ENCODE results near the gene ROM1.
"Not testable (repeated sequence)": the region's sequence is repeated elsewhere in the genome, so short reads cannot be mapped to it uniquely, and the experiment has no call there.

ROM1 gene

DNA sequence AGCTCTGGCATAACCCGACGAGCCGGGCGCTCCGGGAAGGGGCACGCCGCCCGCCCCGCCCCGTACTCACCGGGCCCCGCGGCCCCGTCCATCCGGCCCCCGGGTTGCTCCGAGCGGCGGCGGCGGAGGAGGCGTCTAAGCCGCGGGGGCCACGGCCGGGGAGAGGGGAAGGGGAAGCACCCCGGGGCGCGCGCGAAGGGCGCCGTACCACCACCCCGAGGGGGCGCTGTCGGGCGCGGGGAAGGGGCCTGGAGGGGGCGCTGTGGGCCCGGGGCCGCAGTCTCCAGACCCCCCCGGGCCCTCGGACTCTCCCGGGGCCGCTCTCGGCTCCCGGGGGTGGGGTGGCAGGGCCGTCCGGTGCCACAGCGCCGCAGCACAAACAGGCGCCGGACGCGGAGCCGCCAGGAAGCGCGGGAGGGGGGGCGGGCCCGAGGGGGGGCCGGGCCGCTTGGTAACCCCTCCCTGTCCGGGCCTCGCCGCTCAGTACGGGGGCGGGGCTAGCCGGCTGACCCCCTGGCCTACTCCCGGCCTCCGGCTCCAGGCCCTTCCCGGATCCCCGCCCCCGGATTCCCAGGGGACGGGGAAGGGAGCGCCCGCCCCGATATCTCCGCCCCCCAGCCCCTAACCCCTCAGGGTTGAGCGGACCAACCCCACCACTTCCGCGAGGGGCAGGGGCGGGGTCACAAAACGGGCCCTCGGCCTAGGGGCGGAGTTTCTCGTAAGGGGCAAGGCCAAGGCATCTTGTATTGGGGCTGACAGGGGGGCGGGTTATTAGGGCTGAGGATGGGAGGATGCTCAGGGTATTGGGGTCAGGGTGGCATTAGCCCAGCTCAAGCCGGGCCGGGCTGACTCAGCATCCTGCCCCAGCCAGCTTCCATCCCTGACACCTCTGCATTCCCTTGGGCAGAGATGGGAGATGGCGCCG, at the start of gene ROM1, which contains the start of gene EML3:
ROM1 (plus strand) TSS at position 892 of the 925 bp plus-strand sequence; CDS start at position 917, 25 bp downstream.
EML3 (minus strand) TSS at position 410 of the 925 bp plus-strand sequence; CDS start at position 92, 318 bp downstream.
- H3K4me3 ChIP-seq (ENCODE audit: low read depth, low read length) = peak within 1 kb of the TSS; percentile 76
- TF ChIP-seq CTCF (IDR thresholded peaks at IDR 0.05; ENCODE audit: low read depth, low read length) = peak; percentile 97

- H3K4me3 ChIP-seq (ENCODE audit: low read depth, low read length) = no peak overlapping the region
- TF ChIP-seq CTCF (IDR thresholded peaks at IDR 0.05; ENCODE audit: low read depth, low read length) = no peak
These were observed 47.8 kb upstream of the ROM1 start for GRCh38 chr11:62565100-62565802.

DNA sequence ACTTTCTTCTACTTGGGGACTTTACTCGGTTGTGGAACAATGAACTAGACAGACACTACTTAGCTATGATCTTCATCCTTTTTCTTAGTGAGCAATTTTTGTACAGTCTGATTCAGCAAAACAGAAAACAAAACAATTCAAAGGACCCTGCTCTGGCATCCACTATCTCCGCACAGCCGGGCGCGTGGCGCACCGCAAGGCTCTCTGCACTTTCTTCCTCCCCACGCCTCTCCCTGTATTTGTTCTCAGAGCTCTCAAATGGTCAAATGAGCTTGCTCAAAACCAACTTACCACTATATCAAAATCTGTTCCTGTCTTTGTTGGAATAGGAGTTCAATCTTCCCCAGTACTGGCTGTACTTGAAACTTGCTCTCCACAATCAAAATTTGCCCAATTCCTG, 46.8 kb upstream of the ROM1 start:
- no peak overlapping the region for H3K4me3 ChIP-seq (ENCODE audit: low read depth, low read length)
- no peak for TF ChIP-seq CTCF (IDR thresholded peaks at IDR 0.05; ENCODE audit: low read depth, low read length)

- TF ChIP-seq CTCF (IDR thresholded peaks at IDR 0.05; ENCODE audit: low read depth, low read length) = no peak
- no peak overlapping the region for H3K4me3 ChIP-seq (ENCODE audit: low read depth, low read length)
These were observed 45.9 kb upstream of the ROM1 start for GRCh38 chr11:62567018-62567633.

DNA sequence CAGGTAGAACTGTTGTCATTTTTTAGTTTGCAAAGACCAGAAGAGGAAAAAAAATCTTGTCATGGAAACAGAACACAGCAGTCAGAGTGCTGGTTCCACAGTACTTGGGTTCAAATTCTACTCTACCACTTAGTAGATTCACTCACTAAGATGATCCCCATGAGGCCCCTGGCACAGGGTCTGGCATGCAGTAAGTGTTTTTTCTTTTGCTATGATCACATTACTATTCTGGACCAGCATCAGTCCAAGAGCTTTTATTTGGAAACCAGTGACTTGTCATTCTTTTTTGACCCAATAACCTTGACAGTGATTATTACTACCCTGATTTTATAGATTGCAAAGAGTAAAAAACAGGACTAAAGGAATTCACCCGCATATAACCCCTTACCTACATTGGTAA, 43.4 kb upstream of the ROM1 start:
- H3K4me3 ChIP-seq (ENCODE audit: low read depth, low read length) = no peak overlapping the region
- TF ChIP-seq CTCF (IDR thresholded peaks at IDR 0.05; ENCODE audit: low read depth, low read length) = no peak

DNA sequence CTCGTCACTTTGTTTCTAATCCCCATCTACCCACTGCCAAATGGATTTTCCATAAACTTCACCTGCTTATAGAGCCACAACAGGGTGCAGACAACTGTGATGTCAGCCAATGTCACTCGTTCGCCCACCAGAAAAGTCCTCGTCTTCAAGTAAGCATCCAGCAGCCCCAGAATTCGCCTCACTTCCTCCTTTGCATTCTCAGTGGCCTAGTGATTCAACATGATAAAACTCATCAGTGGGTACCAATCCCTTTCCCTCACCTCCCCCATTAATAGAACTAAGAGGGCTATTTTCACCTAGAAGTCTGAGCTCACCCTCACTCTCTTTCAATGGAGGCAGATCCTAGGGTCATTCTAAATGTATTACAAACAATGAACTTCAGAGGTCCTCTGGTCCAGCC, 42.2 kb upstream of the ROM1 start:
- H3K4me3 ChIP-seq (ENCODE audit: low read depth, low read length) = not testable (repeated sequence)

- H3K4me3 ChIP-seq (ENCODE audit: low read depth, low read length) = not testable (repeated sequence)
These were observed 41.6 kb upstream of the ROM1 start for GRCh38 chr11:62571493-62571892.

DNA sequence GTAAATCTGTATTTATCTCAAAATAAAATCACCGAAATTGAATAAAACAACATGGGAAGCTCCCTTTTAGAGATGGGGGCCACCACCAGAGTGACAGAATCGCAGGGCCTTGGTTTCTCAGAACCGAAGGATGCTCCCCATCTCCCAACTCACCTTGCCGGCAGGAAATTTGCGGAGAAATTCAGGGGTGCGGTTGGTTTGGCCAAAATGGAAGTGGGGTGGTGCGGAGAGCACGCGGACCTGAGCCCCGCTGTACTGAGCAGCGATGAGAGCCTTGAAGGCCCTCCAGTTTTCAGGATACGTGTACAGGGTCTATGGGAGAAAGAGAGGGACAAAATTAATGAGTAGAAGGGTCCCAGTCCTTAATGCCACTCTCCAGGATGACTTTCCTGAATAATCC, 40.6 kb upstream of the ROM1 start:
- peak overlapping the region; percentile 100 for H3K4me3 ChIP-seq (ENCODE audit: low read depth, low read length)
- no peak for TF ChIP-seq CTCF (IDR thresholded peaks at IDR 0.05; ENCODE audit: low read depth, low read length)

Measured in WI38 (cell line).